NCI-H748 treated with DMSO at 0.1 percent for 48 hours (cell line): ENCODE data around the gene PTPRM.

ENCODE experiments used
- DNase-seq: peaks from one replicate; lab custom pipeline; 2025; lab: John Stamatoyannopoulos, UW

PTPRM gene

DNA sequence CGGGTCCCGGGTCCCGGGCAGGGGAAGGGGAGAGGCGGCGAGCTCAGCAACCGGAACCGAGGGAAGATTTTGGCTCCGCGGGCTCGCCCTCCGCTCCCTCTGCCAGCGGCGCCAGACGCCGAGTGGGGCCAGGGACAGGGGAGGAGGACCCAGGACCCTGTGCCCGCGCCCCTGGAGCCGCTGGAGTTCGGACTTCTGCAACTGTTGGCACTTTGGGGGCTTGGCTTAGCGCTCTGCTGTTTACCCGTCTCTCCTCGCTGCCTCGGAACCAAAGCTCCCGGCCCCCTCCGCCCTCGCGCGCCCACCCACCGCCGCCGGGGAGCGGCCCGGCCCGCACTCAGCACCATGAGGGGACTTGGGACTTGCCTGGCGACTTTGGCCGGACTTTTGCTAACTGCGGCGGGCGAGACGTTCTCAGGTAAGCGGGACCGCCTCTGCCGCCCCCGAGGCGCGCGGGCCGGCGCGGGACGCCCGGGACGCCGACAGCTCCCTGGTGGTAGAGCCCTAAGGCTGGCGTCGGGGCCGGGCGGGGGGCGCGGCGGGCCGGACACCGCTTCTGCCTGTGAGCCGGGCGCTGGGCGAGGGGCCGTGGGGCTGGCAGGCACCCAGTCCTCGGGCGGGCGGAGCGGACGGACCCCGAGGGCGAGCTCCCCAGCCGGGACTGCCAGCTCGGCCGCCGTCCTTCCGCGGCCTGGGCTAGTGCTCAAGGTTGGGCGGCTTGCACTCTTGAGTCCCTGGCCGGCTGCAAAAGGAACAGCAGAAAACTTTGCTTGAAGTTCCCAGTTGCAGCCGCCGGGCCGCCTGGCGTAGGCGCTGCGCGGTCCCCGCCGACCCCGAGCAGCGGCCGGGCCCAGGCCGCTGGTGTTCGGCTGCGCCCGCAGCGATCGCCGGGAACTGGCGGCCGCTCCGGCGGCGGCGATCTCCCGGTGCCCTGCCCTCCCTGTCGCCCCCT lies 634 bp downstream of the PTPRM start:
- no peak for DNase-seq

DNA sequence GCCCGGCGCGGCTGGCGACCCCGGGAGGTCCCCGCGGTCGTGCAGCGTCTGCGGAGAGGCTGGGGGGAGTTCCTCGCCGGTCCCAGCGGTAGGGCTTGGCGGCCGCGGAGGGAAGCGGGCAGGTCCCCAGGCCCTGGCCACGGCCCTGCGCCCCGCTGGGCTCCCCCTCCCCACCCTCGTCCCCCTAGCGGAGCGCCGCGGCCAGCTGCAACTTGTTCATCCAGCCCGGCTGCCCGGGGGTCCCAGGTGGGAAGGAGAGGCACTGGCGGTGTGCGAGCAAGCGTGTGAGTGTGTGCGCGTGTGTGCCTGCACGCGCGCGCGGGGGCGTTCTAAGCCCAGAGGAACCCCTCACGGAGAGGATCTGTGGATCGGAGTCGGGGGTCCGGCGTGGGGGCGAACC lies 1.3 kb downstream of the PTPRM start:
- no peak for DNase-seq

DNA sequence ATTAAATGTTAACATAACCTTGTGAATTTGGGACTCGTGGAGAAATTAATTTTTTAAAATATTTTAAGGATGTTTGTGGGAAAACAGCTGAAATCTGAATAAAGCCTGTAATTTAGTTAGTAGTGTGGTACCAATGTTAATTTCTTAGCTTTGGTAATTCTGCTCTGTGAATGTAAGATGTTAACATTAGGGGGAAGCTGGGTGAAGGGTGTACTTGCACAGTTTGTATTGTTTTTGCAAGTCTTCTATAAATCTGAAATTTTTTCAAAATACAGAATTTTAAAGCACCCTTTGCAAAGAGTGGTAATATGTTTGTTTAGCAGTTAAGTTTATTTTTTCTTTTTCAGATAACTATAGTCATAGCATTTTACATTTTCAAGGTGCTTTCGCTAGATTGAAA lies 4.5 kb downstream of the PTPRM start:
- DNase-seq = no peak

DNA sequence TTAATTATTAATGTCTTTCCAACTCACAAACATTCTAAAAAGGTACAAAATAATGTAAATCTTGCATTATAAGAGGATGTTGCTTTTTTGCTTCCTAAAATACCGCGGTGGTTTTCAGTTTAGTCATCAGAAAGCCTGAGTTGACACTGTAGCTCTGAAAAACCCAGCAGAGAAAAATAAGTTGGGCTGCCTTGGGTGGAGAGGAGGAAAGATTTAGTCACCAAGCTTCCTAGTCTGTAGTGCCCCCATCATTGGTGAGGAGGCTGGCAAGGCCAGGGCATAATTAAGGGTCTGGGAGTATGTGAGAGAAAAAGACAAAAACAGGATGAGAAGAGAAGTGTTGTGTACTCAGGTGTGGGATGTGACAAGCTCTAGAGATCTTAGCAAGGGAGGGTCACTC lies 5.7 kb downstream of the PTPRM start:
- DNase-seq = no peak

DNA sequence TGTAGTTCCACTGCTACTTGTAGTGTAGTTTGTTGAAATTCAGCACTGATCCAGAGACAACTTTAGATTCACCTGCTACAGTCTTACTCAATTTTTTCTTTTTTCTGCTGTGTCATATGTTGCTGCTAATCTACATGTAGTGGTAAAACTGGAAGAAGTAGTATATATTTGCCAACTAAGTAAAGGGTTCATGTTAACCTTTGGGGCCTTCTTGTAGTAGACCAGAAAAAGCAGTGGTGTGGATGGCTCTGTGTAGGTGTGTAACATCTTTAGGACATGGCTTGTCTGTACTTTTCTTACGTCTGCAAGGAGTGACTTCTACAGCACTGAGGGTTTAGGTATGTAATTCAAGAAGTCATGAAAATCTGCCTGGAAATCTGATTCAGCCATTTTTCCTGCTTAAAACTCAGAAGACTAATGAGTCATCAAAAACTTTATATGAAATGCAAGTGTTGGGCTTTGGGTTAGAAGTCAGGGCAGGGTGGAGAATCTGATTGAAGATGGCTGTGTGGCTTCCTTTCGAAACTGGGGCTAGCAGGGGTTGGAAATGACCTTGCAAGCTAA lies 8.4 kb downstream of the PTPRM start:
- no peak for DNase-seq

DNA sequence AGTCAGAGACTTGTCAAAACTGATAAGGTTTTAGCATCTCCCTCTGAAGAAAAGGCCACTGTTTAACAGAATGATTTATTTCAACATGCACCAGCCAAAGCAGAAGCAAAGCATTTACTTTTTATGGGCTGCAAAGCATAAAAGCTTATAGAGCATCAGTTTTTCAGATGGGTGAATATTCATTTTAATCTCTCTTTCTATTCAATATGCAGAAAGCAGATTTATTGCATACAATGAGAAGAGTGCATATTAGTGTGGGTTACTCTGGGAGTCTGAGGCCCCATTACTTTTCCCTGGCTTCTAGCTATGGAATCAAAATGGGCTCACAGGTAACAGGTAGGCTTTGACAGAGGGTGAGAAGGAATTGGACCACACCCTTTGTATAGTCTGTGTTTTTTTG lies 9.0 kb downstream of the PTPRM start:
- DNase-seq = no peak

DNA sequence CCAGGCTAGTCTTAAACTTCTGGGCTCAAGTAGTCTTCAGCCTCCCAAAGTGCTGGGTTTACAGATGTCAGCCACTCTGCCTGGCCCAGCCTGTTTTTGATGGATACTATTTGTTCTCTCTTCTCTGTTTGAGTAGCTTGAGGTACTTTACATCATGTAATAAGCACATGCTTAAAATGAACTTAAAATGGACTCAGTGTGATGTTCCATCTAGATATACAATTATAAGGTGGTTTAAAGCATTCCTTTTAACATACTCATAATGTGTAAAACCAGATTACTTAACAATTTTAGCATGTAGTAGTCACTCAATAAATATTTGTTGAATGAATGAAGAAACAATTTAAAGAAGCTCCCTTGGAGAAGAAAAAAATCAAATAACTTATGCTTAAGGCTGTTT lies 9.6 kb downstream of the PTPRM start:
- DNase-seq = no peak

DNA sequence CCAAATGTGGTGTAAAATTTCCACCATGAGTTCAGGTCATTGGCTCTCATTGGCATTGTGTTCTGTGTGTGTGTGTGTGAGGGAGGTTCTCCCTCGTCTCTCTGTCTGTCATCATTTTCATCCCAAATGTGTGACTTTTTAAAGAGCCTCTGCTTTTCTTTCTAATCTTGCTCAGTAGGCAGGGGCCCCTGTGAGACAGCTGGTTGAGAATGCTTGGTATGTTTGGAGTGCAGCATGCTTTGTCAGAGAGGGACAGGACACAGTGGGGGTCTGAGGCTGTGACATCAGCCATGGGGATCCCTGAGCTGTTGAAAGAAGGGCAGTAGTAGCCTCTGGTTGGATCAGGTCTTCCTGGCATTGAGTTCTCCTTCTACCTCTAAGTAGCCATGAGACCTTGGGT lies 10.6 kb downstream of the PTPRM start:
- no peak for DNase-seq

DNA sequence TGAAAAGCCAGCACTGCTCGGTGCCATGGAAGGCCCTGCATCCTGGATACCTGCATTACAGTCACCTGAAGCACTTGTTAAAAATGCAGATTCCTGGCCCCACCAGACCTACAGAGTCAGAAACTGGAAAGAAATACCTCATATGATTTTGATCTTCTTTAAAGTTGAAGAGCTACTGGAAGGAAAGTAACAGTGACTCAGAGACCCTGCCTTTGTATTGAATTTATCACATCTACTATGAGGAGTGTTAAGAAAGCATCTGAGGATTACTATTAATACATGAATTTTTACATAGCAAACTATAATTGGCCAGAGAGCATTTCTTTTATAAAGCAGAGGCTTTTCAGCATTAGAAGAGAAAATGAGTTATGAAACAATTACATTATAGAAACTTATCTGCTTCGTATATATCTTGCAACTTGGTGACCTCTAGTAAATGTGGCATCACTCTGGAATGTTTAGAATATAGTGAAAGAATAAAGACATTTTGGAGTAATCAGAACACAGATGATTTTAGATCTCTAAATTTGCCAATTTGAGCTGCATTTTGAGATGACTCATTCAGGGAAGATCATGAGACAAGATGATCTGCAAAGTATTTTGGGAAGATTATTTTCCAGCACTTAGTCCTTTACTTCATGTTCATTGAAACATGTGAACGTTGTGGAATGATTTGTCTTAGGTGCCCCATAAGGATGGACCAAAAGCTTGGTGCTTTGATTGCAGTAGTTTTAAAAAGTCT lies 12.2 kb downstream of the PTPRM start:
- no peak for DNase-seq

DNA sequence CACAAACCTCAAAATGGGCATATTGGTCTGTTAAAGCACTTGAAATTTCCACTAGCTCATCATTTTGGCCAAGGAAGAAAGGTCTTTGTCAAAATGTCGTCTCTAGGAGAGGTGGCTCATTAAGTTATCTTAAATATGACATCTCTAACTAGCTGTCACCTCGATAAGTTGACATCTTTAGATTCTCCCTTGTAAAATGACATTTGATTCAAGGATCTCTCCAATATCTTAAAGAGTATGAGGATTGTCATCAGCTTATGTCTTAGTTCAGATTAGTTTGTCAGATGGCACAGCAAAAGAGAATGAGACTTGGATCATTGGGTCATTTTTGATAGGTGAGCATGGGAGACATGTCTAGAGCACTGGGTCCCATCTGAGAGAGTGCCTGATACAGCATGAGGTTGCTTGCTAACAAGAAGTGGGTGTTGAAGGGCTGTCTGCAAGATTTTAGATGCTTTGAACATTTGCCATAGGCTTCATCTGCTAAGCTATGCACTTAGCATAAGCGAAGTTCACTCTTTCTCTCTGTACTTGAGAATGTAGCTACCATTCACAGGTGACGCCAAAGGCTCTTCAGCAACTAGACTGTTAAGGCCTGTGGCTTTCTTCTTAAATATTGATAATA lies 12.9 kb downstream of the PTPRM start:
- DNase-seq = no peak

DNA sequence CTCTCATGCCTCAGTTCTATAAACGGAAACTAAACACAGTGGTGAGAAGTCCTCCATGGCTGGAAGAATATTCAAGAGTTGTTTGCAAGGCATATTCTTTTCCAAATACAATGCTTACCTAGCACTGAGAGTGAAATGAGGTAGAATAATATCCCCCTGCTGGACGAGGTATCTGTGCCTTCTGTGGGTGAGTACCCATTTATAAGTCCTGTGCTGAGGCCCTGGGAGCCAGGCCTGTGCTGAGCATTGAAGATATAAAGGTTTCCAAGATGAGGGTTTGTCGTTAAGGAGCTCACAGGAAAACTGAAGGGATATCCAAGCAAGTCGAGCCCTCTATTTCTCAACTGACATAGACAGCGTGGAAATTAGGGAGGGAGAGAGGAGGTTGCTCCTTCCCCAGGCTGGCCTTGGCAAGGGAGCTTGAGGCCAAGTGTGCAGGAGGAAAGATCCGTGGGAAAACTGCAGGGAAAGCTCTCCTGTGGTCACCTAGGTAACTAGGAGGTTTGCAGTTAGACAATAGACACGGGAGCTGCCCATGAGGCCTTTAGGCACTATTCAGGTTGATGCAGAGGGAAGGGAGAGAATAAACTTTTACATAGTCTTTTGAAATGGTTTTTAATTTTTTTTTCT lies 17.6 kb downstream of the PTPRM start:
- DNase-seq = no peak

DNA sequence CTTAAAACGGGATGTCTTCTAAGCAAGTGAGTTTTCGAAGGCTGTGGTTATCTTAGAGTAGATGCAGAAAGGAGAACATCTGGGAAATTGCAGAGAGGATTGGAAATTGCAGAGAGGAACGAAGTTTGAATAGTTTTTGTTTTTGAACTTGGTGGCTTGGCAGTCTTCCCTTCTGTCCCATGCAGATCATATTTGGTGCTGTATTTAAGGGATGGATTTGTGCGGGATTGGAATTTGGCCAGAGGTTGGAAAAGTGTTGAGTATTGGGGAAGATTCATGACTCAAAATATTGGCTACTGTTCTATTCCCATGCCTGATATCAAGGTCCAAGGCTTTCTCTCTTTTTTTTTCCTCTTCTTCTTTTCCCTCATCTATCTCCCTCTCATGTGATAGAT lies 18.2 kb downstream of the PTPRM start:
- no peak for DNase-seq

DNA sequence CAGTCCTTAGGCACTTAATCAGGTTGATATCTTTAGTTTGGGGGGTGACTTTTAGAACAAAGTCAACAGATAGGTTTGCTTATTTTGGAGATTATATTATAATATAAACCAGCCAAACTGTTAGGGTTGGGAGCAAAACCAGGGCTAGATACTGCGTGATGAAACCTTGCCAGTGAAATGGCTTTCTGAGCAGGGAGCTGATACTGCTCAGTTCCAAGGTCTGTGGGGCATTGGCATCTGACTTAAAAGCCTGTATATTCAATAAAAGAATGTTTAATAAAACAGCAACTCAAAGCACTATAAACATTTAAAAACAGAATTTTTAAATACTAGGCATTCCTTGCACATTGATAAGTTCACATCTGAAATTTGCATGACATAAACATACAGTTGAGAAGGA lies 19.3 kb downstream of the PTPRM start:
- DNase-seq = no peak

DNA sequence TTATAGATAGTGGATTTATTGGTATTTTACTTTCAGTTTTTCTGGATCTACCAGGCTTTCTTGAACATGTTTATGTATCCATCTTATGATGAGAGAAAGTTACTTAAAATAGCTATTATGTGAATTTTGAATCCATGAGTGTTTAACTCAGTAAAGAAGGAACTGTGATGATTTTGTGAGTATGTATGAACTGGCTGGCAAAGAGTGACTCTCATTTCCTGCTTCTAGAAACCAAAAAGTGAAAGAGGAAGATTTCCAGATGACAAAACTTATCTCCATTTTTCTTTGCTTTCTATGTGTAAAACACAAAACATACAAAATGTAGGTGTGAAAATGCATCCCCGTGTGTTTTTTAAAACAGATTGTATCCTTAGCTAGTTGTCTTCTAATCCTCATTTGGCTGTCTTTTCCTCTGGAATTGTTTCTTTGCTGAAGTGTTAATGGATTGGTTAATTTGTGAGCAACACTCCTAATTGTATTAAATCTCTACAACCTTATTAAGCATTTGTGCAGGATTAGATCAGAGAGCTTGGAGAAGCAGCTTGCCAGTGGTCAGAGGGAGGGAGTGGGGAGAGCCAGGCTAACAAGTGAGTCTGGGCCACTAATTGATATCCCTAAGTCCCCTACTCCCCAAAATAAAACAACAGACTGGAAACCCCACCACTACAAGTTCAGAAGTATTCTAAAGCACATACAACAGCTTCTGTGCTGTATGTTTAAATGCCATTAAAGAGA lies 23.9 kb downstream of the PTPRM start:
- DNase-seq = no peak

DNA sequence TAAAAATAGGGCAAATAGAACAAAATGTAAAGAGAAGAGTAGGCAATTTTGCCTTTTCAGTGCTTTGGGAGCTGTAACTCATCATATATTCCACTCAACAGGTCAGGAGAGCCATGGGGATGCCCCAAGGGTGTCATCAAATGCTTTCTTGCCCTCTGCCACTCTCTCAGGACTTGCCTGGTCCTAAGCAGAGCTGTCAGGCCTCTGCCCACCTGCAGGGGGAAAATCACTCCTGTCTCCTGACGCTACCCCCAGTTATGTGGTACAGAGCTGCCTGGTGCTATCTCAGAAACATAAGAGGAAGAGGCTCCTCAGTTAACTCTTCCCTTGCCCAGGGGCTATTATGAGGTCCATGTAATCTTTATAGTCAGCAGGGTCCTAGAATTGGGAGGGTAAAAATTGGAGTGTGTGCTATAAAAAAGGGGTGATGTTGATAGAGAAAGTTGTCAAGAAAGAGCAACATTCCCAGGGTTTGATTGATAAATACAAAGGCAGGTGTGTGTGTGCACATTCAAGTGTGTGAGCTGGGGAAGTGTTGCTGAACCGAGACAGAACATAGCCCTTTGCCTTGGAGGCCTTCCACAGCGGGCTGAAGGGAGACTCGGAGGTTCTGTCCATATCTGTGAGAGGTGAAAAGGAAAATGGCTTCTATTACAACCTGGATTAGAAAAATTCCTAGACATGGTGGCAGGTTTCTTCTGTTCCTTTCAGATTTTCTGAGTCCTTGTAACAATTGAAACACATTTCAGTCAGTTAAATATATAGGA lies 25.4 kb downstream of the PTPRM start:
- DNase-seq = no peak

DNA sequence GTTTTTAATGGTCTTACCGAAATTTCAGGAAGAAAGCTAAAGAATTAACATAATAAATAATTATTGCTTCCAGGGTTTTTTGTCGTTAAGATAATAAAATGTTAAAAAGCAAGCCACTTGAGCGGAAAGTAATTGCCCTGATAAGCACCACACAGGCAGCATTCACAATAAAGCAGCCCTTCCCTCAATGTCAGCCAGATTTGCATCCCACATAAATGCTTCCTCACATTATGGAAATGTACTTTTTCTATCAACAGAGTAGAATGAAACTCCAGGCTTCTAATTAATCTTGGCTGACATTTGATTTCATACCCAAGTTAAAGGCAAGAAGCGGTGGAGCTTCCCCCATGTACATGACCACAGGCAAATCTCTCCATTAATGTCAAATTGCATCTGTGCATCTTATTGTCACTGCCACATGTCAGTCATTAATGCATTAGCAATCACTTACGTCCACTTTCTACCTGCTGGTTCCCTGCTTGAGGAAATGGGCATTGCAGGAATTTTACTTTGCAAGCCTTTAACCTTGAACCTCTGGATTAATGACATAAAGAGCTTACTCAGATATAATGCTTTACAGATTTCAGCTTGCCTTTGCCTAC lies 26.2 kb downstream of the PTPRM start:
- DNase-seq = no peak

DNA sequence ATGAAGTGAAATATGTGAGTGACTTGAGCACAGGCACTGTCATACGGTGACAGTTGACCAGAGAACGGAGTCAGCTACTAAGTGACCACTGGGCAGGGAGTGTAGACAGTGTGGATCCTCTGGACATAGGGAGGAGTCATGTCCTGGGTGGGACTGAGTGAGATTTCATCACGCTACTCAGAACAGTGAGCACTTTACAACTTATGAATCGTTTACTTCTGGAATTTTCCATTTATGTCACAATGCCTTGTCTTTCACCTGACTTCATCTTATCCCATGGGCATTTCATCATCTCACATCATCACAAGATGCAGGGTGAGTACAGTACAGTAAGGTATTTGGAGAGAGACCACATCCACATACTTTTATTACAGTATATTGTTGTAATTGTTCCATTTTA lies 29.0 kb downstream of the PTPRM start:
- DNase-seq = no peak

DNA sequence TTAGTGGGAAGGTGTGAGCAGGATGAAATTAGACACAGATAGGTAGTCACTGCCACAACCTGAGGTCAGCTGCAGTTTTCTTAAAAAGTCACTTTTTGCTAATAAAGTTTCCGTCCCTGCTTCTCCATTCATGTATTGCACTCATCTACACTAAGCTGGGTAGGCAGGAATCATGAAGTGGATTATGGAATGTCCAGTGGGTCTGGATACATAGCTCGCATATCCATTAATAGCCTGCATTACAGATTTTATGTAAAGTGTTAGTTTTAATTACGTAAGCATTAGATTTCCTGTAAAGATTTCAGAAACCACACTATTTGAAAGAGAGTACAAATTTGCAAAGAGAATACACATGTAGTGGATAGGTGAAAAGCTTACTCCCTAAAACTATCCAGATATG lies 30.4 kb downstream of the PTPRM start:
- DNase-seq = no peak

DNA sequence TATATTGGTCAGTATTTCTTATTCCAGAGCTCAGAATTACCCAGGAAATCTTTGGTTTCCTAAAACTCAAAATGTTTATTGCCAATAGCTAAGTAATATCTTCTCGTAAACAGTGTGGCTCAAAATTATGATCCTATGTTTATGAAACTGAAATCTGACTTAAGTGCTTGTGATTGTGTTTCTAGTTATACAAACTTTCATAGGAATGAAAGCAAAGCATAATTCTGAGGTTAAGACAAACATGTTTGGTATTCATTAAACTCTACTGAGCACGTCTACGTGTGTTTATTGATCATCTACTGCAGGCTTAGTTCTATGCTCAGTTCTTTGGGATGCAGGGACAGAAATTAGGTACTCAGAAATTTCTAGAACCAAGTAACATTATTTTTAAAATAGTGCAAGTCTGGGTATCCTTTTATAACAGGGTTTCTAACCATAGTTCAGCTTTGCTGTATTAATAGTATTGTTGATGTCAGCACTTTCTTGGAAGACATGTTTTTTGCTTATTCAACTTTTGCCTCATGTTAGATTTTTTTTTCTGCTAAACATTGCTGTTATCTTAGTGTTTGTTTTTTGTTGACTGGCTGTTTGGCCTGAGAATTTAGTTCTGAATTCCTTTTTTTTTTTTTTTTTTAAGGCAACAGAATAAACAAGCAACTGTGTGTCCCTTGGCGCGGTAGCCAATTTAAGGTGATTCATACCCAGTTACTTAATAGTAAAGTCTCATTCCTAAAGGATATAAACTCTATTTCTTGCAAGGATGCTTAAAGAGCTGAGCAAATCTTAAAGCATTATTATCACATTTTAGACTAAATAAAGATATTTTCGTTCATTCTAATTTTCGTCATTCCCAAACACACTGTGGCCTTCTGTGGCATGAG lies 31.3 kb downstream of the PTPRM start:
- no peak for DNase-seq
